Right atrium auricular region (tissue), 2 donors: ENCODE results near the gene AOC2. TPM values are rescaled to one million over a fixed set of nuclear protein-coding genes. Genes with fewer than 3 reads are reported as not detected.
"Not testable (repeated sequence)": the region's sequence is repeated elsewhere in the genome, so short reads cannot be mapped to it uniquely, and the experiment has no call there.

Experiments
- DNase-seq: peaks from one replicate; pipeline ENCODE4 v3.0.0-alpha.2; 2019; ENCODE audit warnings: low spot score
- H3K27ac ChIP-seq, 2 donors: fragments of 200-600 bp; sonication (generic); 1 replicate in 1 of 2; 2 replicates in 1 of 2; pipeline ENCODE4 v1.5.1; 2016 to 2019
- H3K27me3 ChIP-seq, 2 donors: fragments of 200-600 bp; sonication (generic); one replicate each; pipeline versions ENCODE4 v1.5.1 to v1.6.0; 2017 to 2019
- H3K36me3 ChIP-seq: fragments of 200-600 bp; sonication (generic); one replicate; pipeline ENCODE4 v1.5.1; 2016
- H3K4me1 ChIP-seq, 2 donors: fragments of 200-600 bp; sonication (generic); one replicate each; pipeline versions ENCODE4 v1.5.1 to v1.6.0; 2017 to 2019
- H3K4me3 ChIP-seq, 2 donors: fragments of 200-600 bp; sonication (generic); 1 replicate in 1 of 2; 2 replicates in 1 of 2; pipeline ENCODE4 v1.5.1; 2017 to 2019; ENCODE audit warnings: mild to moderate bottlenecking in 1 of 2, moderate library complexity in 1 of 2
- H3K9me3 ChIP-seq, 2 donors: fragments of 200-600 bp; sonication (generic); one replicate each; pipeline ENCODE4 v1.5.1; 2019
- total RNA-seq, 2 donors: library from RNA; depleted of rRNA; stranded (reverse); fragments of >200 nt; gene quantifications; one replicate each; pipeline ENCODE4 v1.1.0, GENCODE V29; 2016
- TF ChIP-seq, protein P1 (sequence below), 2 donors: fragments of 200-600 bp; sonication (generic); IDR thresholded peaks; one replicate each; pipeline ENCODE4 v1.5.1; 2019; ENCODE audit warnings: antibody characterized with exemption in 2 of 2

Gene AOC2
- total RNA-seq, 2 donors from 2014 or later, result 0.55 TPM; not detected in 1

DNA sequence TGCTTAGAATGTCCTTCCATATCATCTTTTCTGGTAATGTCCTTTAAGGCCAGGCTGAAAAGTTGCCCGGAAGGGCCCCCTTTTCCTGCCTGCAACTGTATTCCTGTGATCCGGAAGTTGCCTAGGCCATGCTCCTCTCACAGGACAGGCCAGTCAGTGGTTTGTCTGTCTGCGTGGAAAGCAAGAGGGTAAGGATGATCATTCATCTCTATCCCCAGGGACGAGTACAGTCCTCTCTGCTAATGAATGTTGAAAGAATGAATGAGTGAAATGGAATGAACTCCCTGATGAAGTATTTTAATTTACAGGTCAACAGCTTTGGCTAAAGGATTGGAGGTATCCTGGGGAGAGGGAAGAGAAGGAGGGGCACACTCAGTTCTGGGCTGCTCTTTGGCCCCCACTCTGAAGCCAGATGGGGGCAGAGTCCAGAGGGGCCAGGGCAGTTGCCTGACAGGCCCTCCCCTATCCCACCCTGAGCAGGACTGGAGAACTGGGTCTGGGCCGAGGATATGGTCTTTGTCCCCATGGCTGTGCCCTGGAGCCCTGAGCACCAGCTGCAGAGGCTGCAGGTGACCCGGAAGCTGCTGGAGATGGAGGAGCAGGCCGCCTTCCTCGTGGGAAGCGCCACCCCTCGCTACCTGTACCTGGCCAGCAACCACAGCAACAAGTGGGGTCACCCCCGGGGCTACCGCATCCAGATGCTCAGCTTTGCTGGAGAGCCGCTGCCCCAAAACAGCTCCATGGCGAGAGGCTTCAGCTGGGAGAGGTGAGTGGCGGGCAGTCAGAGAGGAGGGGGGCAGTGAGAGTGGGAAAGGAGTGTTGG is 9.8 kb downstream of the AOC2 start:
- Histone ChIP-seq H3K27ac (no peak overlapping the region), H3K36me3 (no peaks in the 10 kb centered on the region), H3K4me1 (peaks cover 0 to 14% of the 10 kb centered on the region in 2 donors), H3K27me3 (no peaks in the 10 kb centered on the region), H3K9me3 (no peaks in the 10 kb centered on the region), H3K4me3 (peak overlapping the region in 1 of 2 donors; percentile 42)
- TF ChIP-seq, protein P1, sequence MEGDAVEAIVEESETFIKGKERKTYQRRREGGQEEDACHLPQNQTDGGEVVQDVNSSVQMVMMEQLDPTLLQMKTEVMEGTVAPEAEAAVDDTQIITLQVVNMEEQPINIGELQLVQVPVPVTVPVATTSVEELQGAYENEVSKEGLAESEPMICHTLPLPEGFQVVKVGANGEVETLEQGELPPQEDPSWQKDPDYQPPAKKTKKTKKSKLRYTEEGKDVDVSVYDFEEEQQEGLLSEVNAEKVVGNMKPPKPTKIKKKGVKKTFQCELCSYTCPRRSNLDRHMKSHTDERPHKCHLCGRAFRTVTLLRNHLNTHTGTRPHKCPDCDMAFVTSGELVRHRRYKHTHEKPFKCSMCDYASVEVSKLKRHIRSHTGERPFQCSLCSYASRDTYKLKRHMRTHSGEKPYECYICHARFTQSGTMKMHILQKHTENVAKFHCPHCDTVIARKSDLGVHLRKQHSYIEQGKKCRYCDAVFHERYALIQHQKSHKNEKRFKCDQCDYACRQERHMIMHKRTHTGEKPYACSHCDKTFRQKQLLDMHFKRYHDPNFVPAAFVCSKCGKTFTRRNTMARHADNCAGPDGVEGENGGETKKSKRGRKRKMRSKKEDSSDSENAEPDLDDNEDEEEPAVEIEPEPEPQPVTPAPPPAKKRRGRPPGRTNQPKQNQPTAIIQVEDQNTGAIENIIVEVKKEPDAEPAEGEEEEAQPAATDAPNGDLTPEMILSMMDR (IDR thresholded peaks at IDR 0.05), result no peak
- DNase-seq, result no peak

GRCh38 chr17:42855048-42855596 is 10.7 kb downstream of the AOC2 start:
- Histone ChIP-seq H3K9me3 (no peaks in the 10 kb centered on the region), H3K36me3 (no peaks in the 10 kb centered on the region), H3K4me1 (peaks cover 0 to 7% of the 10 kb centered on the region in 2 donors), H3K4me3 (no peak overlapping the region), H3K27me3 (no peaks in the 10 kb centered on the region), H3K27ac (no peak overlapping the region)
- no peak for DNase-seq
- TF ChIP-seq, protein P1 (IDR thresholded peaks at IDR 0.05), result no peak

DNA sequence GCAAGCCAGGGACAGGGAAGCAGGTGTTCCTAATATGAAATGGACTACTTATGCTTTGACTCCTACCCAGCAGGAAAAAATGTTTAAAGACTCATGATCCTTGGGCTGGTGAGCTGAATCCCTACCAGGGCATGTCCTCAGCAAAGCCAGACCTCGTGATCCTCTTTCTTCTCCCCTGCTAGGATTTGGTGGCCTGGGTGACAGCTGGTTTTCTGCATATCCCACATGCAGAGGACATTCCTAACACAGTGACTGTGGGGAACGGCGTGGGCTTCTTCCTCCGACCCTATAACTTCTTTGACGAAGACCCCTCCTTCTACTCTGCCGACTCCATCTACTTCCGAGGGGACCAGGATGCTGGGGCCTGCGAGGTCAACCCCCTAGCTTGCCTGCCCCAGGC is 11.7 kb downstream of the AOC2 start:
- not testable (repeated sequence) for H3K4me3 ChIP-seq, H3K36me3 ChIP-seq, H3K27ac ChIP-seq, H3K27me3 ChIP-seq, H3K4me1 ChIP-seq, DNase-seq, H3K9me3 ChIP-seq

GRCh38 chr17:42856516-42856915 is 12.1 kb downstream of the AOC2 start:
- H3K27ac ChIP-seq, H3K36me3 ChIP-seq, H3K4me1 ChIP-seq, H3K4me3 ChIP-seq, H3K27me3 ChIP-seq, DNase-seq, H3K9me3 ChIP-seq: not testable (repeated sequence)

- no peak for DNase-seq
- Histone ChIP-seq H3K27ac (no peak overlapping the region), H3K27me3 (no peaks in the 10 kb centered on the region), H3K36me3 (no peaks in the 10 kb centered on the region), H3K4me3 (no peak overlapping the region), H3K4me1 (no peaks in the 10 kb centered on the region), H3K9me3 (no peaks in the 10 kb centered on the region)
- TF ChIP-seq, protein P1 (IDR thresholded peaks at IDR 0.05), result no peak
These were observed 13.0 kb downstream of the AOC2 start for GRCh38 chr17:42857389-42857788.

DNA sequence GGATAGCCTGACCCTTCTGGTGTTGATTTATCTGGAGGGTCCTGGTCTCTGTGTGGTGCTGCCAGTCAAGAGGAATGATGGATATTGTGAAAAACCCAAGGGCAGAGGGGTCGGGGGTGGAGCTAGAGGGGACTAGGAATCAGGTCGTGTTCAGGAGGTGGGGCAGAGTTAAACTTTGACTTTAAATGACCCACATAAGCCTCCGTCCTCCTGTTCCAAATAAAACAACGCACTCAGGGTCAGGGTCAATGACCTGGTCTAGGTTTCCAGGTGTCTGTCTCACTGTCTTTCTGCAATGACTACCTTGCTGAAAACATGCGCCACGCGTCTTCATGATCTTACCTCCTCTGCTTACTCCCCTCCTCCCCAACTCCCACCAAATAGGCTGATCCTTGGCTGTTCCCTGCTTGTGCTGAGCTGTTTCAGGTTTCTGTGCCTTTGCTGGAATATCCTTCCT is 21.3 kb downstream of the AOC2 start:
- no peak for DNase-seq
- peaks cover 0 to 3% of the 10 kb centered on the region in 2 donors for H3K9me3 ChIP-seq
- no peak overlapping the region for H3K27ac ChIP-seq

More for the DNA sequence above, 21.3 kb downstream of the AOC2 start:
- Histone ChIP-seq H3K4me3 (no peak overlapping the region), H3K27me3 (no peaks in the 10 kb centered on the region), H3K36me3 (no peaks in the 10 kb centered on the region), H3K4me1 (no peaks in the 10 kb centered on the region)
- TF ChIP-seq, protein P1 (IDR thresholded peaks at IDR 0.05), result no peak
